Measurements from ENCODE around the gene PPM1L. TPM values are rescaled to one million over a fixed set of nuclear protein-coding genes. Genes with fewer than 3 reads are reported as not detected.
A peak's percentile ranks its signal among the peaks of the same experiment; 100 is the strongest.

PPM1L gene
- total and polyA plus RNA-seq, 2 of the 13 experiments (the other 11 are each of a cell fraction or from before 2014, with no cell fraction given) = 0.22 to 1.4 TPM

DNA sequence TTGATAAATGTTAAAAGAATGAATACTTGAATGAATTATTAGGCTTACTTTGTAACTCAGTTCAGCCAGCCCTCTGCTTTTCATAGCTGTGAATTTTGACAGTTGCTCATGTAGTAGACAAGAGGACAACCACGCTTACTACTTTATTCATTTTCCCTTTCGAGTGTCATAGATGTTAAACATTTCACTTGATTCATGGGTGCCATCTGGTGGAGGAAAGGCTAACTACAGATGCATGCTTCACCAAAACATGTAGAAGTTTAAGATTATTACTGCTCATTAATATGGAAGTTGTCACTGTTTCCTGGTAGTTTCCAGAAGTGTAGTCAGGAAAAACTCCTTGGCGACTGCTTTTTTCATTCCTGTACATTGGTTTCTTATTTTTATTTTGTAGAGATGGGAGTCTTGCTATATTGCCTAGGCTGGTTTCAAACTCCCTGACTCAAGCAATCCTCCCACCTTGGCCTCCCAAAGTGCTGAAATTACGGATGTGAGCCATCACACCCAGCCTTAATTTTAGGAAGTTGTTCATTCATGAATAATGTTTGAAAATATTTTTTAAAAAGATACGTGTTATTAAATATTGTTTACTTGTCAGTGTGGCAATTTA is 186.0 kb downstream of the PPM1L start:
- Histone ChIP-seq H3K4me1 (ENCODE audit: insufficient read depth, low read length) (no peaks in the 10 kb centered on the region), H3K9ac (ENCODE audit: insufficient read depth, low read depth, low read length) (no peak overlapping the region), H3K27ac (ENCODE audit: extremely low read length, insufficient read depth, low read length) (no peak overlapping the region), H3K9me3 (ENCODE audit: low read length) (no peaks in the 10 kb centered on the region), H2AFZ (ENCODE audit: low read length) (no peak overlapping the region), H4K20me1 (ENCODE audit: insufficient read depth, low read length) (no peaks in the 10 kb centered on the region), H3K36me3 (replicated peaks in 1 of 2; ENCODE audit: control insufficient read depth in 1 of 2, insufficient read depth in 2 of 2, low read length in 2 of 2) (no peaks in the 10 kb centered on the region), H3K79me2 (ENCODE audit: insufficient read depth, low read length) (no peaks in the 10 kb centered on the region), H3K4me3 (replicated peaks in 1 of 3; ENCODE audit: insufficient read depth in 1 of 3, low read depth in 2 of 3, low read length in 3 of 3) (no peak overlapping the region), H3K27me3 (ENCODE audit: control insufficient read depth in 1 of 2, insufficient read depth in 2 of 2, low read length in 2 of 2) (no peaks in the 10 kb centered on the region), H3K4me2 (ENCODE audit: low read depth, low read length) (no peak overlapping the region)
- ATAC-seq (peak; percentile 79), DNase-seq (ENCODE audit: low spot score) (peak; percentile 61), FAIRE-seq (peak; percentile 79)
- intact Hi-C loops (cut with micrococcal nuclease; ENCODE audit: unreplicated experiment) (loop anchor here (1.0 to 5.0 kb wide), 5 partner anchors 21 to 480 kb away; no protein-coding TSS in a partner anchor), in situ Hi-C loops (cut with HindIII; ENCODE audit: extremely low pct_ligation_motif_present, low pct_unique_long_range_greater_than_20kb) (no loop called here)
- CTCF ChIA-PET (ENCODE audit: low intra/inter-chr PET ratio, low total read pairs) = interaction anchor here (1.0 to 2.1 kb wide), 5 partner anchors 11 to 255 kb away, joined by 3 to 21 read pairs (median 11); no protein-coding TSS in a partner anchor
- no TSS peak for BruUV-seq (replicated peaks)
- POLR2A ChIA-PET = no interaction called here
- WGBS (ENCODE audit: low lambda C conversion rate) = 13% methylated on average over 5 of the region's 5 CpGs
- TF ChIP-seq ZNF230 (CRISPR knock-in tag; IDR thresholded peaks at IDR 0.05) (no peak), RCOR2 (CRISPR knock-in tag; IDR thresholded peaks at IDR 0.05) (no peak), BRCA1 (CRISPR knock-in tag; IDR thresholded peaks at IDR 0.05) (no peak), SMC3 (IDR thresholded peaks at IDR 0.05; ENCODE audit: low read length) (peak; percentile 72), ZBTB8A (CRISPR knock-in tag; IDR thresholded peaks at IDR 0.05; ENCODE audit: borderline replicate concordance, low read depth) (no peak), POLR2AphosphoS5 (IDR thresholded peaks at IDR 0.05; ENCODE audit: low read depth, low read length) (no peak), IRF1 (CRISPR knock-in tag; IDR thresholded peaks at IDR 0.05; ENCODE audit: low read depth) (no peak), ZNF883 (CRISPR knock-in tag; IDR thresholded peaks at IDR 0.05; ENCODE audit: not compliant biosample characterization) (no peak), RAD21 (CRISPR knock-in tag; IDR thresholded peaks at IDR 0.05) (peak; percentile 32; the same call in 1 of the 2 replicates), CTCF (CRISPR knock-in tag; IDR thresholded peaks at IDR 0.05) (peak; percentile 78), ZNF781 (CRISPR knock-in tag; IDR thresholded peaks at IDR 0.05; ENCODE audit: borderline replicate concordance, not compliant biosample characterization) (no peak), DDIT3 (CRISPR knock-in tag; IDR thresholded peaks at IDR 0.05) (no peak), ZNF329 (CRISPR knock-in tag; IDR thresholded peaks at IDR 0.05; ENCODE audit: low read depth) (no peak), LCORL (IDR thresholded peaks at IDR 0.05) (no peak), LCORL (CRISPR knock-in tag; IDR thresholded peaks at IDR 0.05) (no peak), AHR (CRISPR knock-in tag; IDR thresholded peaks at IDR 0.05) (no peak)
- TF ChIP-seq, protein P1, sequence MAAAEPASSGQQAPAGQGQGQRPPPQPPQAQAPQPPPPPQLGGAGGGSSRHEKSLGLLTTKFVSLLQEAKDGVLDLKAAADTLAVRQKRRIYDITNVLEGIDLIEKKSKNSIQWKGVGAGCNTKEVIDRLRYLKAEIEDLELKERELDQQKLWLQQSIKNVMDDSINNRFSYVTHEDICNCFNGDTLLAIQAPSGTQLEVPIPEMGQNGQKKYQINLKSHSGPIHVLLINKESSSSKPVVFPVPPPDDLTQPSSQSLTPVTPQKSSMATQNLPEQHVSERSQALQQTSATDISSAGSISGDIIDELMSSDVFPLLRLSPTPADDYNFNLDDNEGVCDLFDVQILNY (CRISPR knock-in tag; conservative IDR thresholded peaks at IDR 0.05) = no peak
- TF ChIP-seq, protein P2, sequence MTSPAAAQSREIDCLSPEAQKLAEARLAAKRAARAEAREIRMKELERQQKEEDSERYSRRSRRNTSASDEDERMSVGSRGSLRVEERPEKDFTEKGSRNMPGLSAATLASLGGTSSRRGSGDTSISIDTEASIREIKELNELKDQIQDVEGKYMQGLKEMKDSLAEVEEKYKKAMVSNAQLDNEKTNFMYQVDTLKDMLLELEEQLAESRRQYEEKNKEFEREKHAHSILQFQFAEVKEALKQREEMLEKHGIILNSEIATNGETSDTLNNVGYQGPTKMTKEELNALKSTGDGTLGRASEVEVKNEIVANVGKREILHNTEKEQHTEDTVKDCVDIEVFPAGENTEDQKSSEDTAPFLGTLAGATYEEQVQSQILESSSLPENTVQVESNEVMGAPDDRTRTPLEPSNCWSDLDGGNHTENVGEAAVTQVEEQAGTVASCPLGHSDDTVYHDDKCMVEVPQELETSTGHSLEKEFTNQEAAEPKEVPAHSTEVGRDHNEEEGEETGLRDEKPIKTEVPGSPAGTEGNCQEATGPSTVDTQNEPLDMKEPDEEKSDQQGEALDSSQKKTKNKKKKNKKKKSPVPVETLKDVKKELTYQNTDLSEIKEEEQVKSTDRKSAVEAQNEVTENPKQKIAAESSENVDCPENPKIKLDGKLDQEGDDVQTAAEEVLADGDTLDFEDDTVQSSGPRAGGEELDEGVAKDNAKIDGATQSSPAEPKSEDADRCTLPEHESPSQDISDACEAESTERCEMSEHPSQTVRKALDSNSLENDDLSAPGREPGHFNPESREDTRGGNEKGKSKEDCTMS (CRISPR knock-in tag; conservative IDR thresholded peaks at IDR 0.05) = no peak
- TF ChIP-seq, protein P3, sequence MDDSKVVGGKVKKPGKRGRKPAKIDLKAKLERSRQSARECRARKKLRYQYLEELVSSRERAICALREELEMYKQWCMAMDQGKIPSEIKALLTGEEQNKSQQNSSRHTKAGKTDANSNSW (CRISPR knock-in tag; IDR thresholded peaks at IDR 0.05; ENCODE audit: borderline replicate concordance) = no peak

Data from HepG2 (cell line).